Measurements from ENCODE around the gene ACOT7. TPM values are rescaled to one million over a fixed set of nuclear protein-coding genes. Genes with fewer than 3 reads are reported as not detected.

Gene ACOT7
- total and polyA plus RNA-seq, 2 of the 13 experiments (the other 11 are each of a cell fraction or from before 2014, with no cell fraction given): 33.0 to 55.8 TPM

GRCh38 chr1:6409733-6410132 is 16.2 kb upstream of the ACOT7 start:
- BruUV-seq (replicated peaks): no TSS peak
- FAIRE-seq: no peak
- ChIA-PET POLR2A (interaction anchor here (0.6 kb wide), 1 partner anchor 195 kb away, joined by 3 read pairs; no protein-coding TSS in a partner anchor), CTCF (ENCODE audit: low intra/inter-chr PET ratio, low total read pairs) (no interaction called here)
- H3K4me1 ChIP-seq (ENCODE audit: insufficient read depth, low read length): peaks cover 42% of the 10 kb centered on the region
- no peak overlapping the region for H3K4me2 ChIP-seq (ENCODE audit: low read depth, low read length)
- no peaks in the 10 kb centered on the region for H3K36me3 ChIP-seq (replicated peaks in 1 of 2; ENCODE audit: control insufficient read depth in 1 of 2, insufficient read depth in 2 of 2, low read length in 2 of 2)
- no peak for ATAC-seq
- H3K9ac ChIP-seq (ENCODE audit: insufficient read depth, low read depth, low read length): no peak overlapping the region
- H3K4me3 ChIP-seq (replicated peaks in 1 of 3; ENCODE audit: insufficient read depth in 1 of 3, low read depth in 2 of 3, low read length in 3 of 3): no peak overlapping the region
- DNase-seq (ENCODE audit: low spot score): no peak
- no peaks in the 10 kb centered on the region for H3K79me2 ChIP-seq (ENCODE audit: insufficient read depth, low read length)
- peaks cover 0 to 13% of the 10 kb centered on the region in 2 experiments; a peak in 4 of 5 replicates for H3K27me3 ChIP-seq (ENCODE audit: control insufficient read depth in 1 of 2, insufficient read depth in 2 of 2, low read length in 2 of 2)
- 62% methylated on average over 6 of the region's 6 CpGs for WGBS (ENCODE audit: low lambda C conversion rate)
- in situ Hi-C loops (cut with HindIII; ENCODE audit: extremely low pct_ligation_motif_present, low pct_unique_long_range_greater_than_20kb): loop anchor here (10.0 kb wide), 1 partner anchor 165 kb away; the partner anchor contains the start of gene HES3
- no peaks in the 10 kb centered on the region for H3K9me3 ChIP-seq (ENCODE audit: low read length)
- H4K20me1 ChIP-seq (ENCODE audit: insufficient read depth, low read length): no peaks in the 10 kb centered on the region
- no peak overlapping the region for H3K27ac ChIP-seq (ENCODE audit: extremely low read length, insufficient read depth, low read length)
- intact Hi-C loops (cut with micrococcal nuclease; ENCODE audit: unreplicated experiment): no loop called here
- no peak overlapping the region for H2AFZ ChIP-seq (ENCODE audit: low read length)
- TF ChIP-seq KIAA2018 (CRISPR knock-in tag; IDR thresholded peaks at IDR 0.05; ENCODE audit: borderline replicate concordance) (no peak), CCDC6 (CRISPR knock-in tag; IDR thresholded peaks at IDR 0.05) (no peak), POLR2AphosphoS2 (IDR thresholded peaks at IDR 0.05; ENCODE audit: low read depth, low read length) (no peak), CEBPZ (IDR thresholded peaks at IDR 0.05; ENCODE audit: low read length) (no peak), THRA (CRISPR knock-in tag; IDR thresholded peaks at IDR 0.05; ENCODE audit: borderline replicate concordance) (no peak), THAP11 (CRISPR knock-in tag; IDR thresholded peaks at IDR 0.05) (no peak), ZNF30 (CRISPR knock-in tag; IDR thresholded peaks at IDR 0.05) (no peak), SATB2 (CRISPR knock-in tag; IDR thresholded peaks at IDR 0.05) (no peak), ZNF883 (CRISPR knock-in tag; IDR thresholded peaks at IDR 0.05; ENCODE audit: not compliant biosample characterization) (no peak), ZNF737 (CRISPR knock-in tag; IDR thresholded peaks at IDR 0.05; ENCODE audit: borderline replicate concordance) (no peak)

All from HepG2 (cell line).